ENCODE data around the gene RGS14. TPM values are rescaled to one million over a fixed set of nuclear protein-coding genes. Genes with fewer than 3 reads are reported as not detected.
"Not testable (repeated sequence)": the region's sequence is repeated elsewhere in the genome, so short reads cannot be mapped to it uniquely, and the experiment has no call there.

The RGS14 gene
- total RNA-seq, 1 experiment from 2014 or later, result 18.1 TPM

DNA sequence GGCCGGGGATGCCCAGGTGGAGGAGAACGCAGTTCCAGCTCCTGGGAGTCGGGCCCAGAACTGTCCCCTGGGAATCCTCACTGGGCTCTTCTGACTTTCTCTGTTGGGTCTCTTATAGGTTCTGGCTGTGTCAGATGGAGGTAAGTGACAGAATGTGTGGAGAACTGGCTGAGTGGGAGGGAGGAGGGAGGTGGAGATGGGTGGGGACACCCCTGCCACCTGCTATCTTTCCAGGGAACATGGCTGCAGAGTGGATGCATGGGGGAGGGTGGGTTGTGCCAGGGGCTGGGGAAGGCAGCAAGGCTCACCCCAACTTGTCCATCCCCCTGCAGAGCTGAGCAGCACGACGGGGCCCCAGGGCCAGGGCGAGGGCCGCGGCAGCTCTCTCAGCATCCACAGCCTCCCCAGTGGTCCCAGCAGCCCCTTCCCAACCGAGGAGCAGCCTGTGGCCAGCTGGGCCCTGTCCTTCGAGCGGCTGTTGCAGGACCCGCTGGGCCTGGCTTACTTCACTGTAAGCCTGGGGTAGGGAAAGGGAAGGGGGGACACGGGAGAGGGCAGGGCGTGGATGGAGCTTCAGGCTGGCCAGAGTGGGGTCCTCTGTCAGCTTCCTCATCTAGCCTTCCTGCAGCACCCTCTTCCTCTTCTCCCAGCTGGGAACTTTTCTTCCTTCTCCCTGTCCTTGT is 8.3 kb downstream of the RGS14 start:
- DNase-seq (ENCODE audit: low read depth), result no peak

DNA sequence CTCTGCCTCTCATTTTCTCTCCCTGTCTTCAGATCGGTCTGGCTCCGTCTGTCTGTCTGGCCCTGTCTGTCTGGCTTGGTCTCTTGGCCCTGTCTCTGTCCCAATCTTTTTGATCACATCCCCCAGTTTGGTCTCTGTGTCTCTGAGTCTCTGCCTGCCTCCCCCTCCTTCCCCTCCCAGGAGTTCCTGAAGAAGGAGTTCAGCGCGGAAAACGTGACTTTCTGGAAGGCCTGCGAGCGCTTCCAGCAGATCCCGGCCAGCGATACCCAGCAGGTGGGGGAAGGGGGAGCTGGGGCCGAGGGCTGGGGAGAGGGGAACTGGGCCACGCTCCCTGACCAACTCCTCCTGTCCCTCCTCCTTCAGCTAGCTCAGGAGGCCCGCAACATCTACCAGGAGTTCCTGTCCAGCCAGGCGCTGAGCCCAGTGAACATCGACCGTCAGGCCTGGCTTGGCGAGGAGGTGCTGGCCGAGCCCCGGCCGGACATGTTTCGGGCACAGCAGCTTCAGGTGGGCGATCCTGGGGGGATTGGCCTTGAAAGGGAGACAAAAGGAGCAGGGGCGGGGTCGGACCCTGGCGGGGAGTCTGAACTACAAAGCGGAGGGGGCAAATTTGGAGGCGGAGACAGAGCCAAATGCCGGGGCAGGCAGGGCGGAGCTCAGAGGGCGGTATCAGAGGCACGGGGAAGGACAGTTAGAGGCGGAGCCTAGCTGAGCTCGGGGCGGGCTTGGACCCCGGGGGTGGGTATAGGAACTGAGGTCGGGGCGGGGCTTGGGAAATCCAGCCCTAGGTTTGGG is 9.0 kb downstream of the RGS14 start:
- peak; percentile 78 for DNase-seq (ENCODE audit: low read depth)

DNA sequence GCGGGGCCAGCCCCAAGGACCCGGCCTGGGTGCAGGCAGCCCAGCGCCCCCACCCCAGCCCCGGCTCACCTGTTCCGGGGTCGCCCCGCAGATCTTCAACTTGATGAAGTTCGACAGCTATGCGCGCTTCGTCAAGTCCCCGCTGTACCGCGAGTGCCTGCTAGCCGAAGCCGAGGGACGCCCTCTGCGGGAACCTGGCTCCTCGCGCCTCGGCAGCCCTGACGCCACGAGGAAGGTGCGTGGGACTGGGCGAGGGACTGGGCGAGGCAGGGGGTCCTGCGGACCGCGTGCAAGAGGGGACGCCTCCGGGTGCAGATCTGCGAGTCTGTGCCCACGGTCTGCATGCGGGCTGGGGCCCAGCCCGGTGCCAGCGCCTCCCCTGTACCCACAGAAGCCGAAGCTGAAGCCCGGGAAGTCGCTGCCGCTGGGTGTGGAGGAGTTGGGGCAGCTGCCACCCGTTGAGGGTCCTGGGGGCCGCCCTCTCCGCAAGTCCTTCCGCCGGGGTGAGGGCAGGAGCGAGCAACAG is 9.7 kb downstream of the RGS14 start:
- DNase-seq (ENCODE audit: low read depth), result no peak

DNA sequence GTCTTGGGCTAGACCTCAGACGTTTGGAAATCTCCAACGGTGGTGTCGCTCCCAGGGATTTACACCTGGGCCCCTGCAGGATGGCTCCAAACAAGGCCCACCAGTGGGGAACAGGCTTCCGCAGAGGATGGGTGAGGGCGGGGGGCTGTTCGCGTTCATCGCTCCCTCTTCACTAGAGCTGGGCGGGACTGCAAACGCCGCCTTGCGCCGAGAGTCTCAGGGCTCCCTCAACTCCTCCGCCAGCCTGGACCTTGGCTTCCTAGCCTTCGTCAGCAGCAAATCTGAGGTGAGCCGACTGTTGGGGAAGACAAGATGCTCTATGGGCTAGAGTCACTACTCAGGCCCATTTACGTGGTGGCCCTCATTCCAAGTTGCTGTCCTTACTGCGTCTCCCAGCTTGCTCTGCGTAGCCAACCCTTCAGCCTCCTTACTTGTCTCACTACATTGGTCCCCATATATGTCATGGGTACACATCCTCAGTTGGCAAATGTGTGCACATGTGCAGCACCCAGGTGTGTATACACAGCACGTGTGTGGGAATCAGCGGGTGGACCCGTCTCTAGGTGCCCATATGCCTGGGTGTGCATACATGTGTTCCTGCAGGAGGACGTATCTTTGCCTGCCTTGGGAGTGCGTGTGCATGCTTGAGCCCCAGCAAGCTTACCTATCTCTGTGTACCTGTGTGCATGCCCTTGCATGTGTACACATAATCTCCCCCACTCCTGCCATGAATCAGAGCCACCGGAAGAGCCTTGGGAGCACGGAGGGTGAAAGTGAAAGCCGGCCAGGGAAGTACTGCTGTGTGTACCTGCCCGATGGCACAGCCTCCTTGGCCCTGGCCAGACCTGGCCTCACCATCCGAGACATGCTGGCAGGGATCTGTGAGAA is 10.5 kb downstream of the RGS14 start:
- DNase-seq (ENCODE audit: low read depth), result no peak

- DNase-seq (ENCODE audit: low read depth), result no peak
Measured at GRCh38 chr5:177368869-177369644, 11.3 kb downstream of the RGS14 start.

- no peak for DNase-seq (ENCODE audit: low read depth)
Measured at GRCh38 chr5:177369645-177370440, 12.1 kb downstream of the RGS14 start.

GRCh38 chr5:177370488-177371119 is 12.9 kb downstream of the RGS14 start:
- DNase-seq (ENCODE audit: low read depth), result peak; percentile 94

GRCh38 chr5:177371120-177372033 is 13.7 kb downstream of the RGS14 start:
- DNase-seq (ENCODE audit: low read depth), result no peak

GRCh38 chr5:177372034-177372896 is 14.5 kb downstream of the RGS14 start:
- DNase-seq (ENCODE audit: low read depth), result no peak

DNA sequence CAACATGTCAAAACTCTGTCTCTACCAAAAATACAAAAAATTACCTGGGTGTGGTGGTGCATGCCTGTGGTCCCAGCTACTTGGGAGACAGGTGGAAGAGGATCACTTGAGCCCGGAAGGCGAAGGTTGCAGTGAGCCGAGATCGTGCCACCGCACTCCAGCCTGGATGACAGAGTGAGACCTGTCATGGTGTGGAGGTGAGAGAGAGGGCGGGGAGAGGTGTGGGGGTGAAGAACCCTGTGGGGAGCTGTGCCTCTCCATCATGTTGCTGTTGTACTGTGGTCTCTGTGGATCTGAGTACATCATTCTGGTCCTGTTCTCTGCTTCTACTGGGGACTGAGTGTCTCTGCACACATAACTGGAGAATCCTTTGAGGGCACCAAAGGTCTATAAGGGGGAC is 15.2 kb downstream of the RGS14 start:
- DNase-seq (ENCODE audit: low read depth), result no peak

GRCh38 chr5:177373806-177374205 is 16.1 kb downstream of the RGS14 start:
- DNase-seq (ENCODE audit: low read depth), result no peak

- DNase-seq (ENCODE audit: low read depth), result no peak
Measured at GRCh38 chr5:177374211-177374610, 16.5 kb downstream of the RGS14 start.

DNA sequence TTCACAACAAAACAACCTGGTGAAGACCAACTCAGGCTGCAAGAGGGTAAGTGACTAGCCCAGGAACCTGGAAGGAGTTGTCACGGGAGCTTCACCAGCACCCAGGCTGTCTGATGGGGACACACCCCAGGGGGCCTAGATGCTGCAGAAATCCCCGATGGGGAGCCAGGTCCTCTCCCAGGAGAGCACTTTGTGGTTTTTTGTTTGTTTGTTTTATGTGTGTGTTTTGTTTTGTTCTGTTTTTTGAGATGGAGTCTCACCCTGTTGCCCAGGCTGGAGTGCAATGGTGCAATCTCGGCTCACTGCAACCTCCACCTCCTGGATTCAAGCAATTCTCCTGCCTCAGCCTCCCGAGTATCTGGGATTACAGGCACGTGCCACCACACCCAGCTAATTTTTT is 17.8 kb downstream of the RGS14 start:
- DNase-seq (ENCODE audit: low read depth), result not testable (repeated sequence)

DNA sequence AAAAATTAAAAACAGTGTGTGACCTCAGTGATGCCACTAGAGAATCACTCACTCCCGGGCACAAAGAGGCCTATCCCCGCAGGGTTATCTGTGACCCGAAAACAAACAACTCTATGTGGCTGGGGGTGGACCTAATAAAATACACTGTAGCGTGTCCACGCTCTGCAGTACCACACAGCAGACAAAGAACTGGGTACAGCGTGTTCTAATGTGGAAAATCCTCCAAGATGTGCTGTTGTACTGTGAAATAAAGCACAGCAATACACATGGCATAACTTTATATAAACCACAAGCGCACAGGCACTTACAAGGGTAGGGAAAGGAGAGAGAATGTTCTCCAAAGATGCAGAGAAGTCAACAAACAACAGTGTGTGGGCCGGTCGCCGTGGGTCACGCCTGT is 18.4 kb downstream of the RGS14 start:
- DNase-seq (ENCODE audit: low read depth), result no peak

GRCh38 chr5:177377851-177378776 is 20.4 kb downstream of the RGS14 start:
- no peak for DNase-seq (ENCODE audit: low read depth)
